Measurements from ENCODE around the gene HPRT1. TPM values are rescaled to one million over a fixed set of nuclear protein-coding genes. Genes with fewer than 3 reads are reported as not detected.

The HPRT1 gene
- total RNA-seq, 1 donor from 2014 or later: 14.5 TPM

- Histone ChIP-seq H3K36me3 (no peaks in the 10 kb centered on the region), H3K27ac (no peak overlapping the region), H3K27me3 (no peaks in the 10 kb centered on the region), H3K9me3 (no peaks in the 10 kb centered on the region), H3K4me3 (no peak overlapping the region), H3K4me1 (no peaks in the 10 kb centered on the region)
- TF ChIP-seq POLR2AphosphoS5 (IDR thresholded peaks at IDR 0.05; ENCODE audit: insufficient read depth in 1 of 2, low read depth in 1 of 2) (no peak), POLR2A (IDR thresholded peaks at IDR 0.05) (no peak)
- TF ChIP-seq, protein P1, sequence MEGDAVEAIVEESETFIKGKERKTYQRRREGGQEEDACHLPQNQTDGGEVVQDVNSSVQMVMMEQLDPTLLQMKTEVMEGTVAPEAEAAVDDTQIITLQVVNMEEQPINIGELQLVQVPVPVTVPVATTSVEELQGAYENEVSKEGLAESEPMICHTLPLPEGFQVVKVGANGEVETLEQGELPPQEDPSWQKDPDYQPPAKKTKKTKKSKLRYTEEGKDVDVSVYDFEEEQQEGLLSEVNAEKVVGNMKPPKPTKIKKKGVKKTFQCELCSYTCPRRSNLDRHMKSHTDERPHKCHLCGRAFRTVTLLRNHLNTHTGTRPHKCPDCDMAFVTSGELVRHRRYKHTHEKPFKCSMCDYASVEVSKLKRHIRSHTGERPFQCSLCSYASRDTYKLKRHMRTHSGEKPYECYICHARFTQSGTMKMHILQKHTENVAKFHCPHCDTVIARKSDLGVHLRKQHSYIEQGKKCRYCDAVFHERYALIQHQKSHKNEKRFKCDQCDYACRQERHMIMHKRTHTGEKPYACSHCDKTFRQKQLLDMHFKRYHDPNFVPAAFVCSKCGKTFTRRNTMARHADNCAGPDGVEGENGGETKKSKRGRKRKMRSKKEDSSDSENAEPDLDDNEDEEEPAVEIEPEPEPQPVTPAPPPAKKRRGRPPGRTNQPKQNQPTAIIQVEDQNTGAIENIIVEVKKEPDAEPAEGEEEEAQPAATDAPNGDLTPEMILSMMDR (IDR thresholded peaks at IDR 0.05): no peak
- intact Hi-C loops (cut with DNase I): no loop called here
- no peak for DNase-seq (ENCODE audit: extremely low spot score in 2 of 2)
Observed at GRCh38 chrX:134526399-134526798, 66.4 kb downstream of the HPRT1 start.

DNA sequence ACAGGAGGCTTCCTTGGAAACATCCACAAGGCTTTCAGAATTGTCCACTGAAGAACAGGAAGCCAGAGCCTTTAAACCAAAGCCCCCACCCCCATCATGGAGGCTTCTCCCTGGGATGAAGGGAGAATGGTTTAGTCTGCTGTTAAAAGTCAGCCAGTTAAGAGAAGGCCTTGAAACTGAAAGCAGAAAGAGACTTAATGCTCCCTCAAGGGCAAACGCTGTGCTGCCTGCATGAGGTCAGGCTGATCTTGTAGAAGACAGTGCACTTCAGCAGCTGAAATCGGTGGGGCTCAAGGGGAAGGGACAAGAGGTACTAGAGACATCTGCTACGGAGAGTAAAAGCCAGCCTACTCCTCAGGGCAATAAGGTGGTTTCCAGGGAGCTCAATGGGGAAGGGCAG lies 69.0 kb downstream of the HPRT1 start:
- TF ChIP-seq, protein P1 (IDR thresholded peaks at IDR 0.05): no peak
- TF ChIP-seq POLR2A (IDR thresholded peaks at IDR 0.05): no peak
- TF ChIP-seq POLR2AphosphoS5 (IDR thresholded peaks at IDR 0.05; ENCODE audit: insufficient read depth in 1 of 2, low read depth in 1 of 2): no peak
- intact Hi-C loops (cut with DNase I): no loop called here
- no peaks in the 10 kb centered on the region for H3K9me3 ChIP-seq
- no peaks in the 10 kb centered on the region for H3K36me3 ChIP-seq
- no peak overlapping the region for H3K27ac ChIP-seq
- no peaks in the 10 kb centered on the region for H3K4me1 ChIP-seq
- DNase-seq (ENCODE audit: extremely low spot score in 2 of 2): peak in 1 of 2 donors; percentile 79
- no peaks in the 10 kb centered on the region for H3K27me3 ChIP-seq
- no peak overlapping the region for H3K4me3 ChIP-seq

DNA sequence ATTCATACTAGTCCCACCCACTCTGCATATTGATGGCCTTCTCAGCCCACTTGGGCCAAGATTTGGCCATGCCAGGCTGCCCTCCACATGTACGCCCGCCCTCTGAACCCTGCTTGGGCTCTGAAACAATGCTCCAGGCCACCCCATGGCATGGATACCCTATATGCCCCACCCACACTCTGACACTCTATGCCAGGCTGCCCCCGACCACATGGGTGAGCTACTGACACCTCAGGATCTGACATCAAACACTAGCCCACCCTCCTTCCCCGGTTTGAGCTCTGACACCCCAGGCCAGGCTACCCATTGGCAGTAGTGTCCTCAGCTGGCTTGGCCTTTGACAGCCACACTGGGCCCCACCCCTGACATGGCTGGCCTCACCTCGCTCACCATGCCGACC lies 69.5 kb downstream of the HPRT1 start:
- no peak overlapping the region for H3K27ac ChIP-seq
- no peak overlapping the region for H3K4me3 ChIP-seq
- intact Hi-C loops (cut with DNase I): no loop called here
- H3K9me3 ChIP-seq: no peaks in the 10 kb centered on the region
- peak in 1 of 2 donors; percentile 75 for DNase-seq (ENCODE audit: extremely low spot score in 2 of 2)
- H3K27me3 ChIP-seq: no peaks in the 10 kb centered on the region
- TF ChIP-seq POLR2AphosphoS5 (IDR thresholded peaks at IDR 0.05; ENCODE audit: insufficient read depth in 1 of 2, low read depth in 1 of 2): no peak
- no peaks in the 10 kb centered on the region for H3K4me1 ChIP-seq
- H3K36me3 ChIP-seq: no peaks in the 10 kb centered on the region

GRCh38 chrX:134530845-134531244 lies 70.9 kb downstream of the HPRT1 start:
- Histone ChIP-seq H3K36me3 (no peaks in the 10 kb centered on the region), H3K4me3 (no peak overlapping the region), H3K9me3 (no peaks in the 10 kb centered on the region), H3K27me3 (no peaks in the 10 kb centered on the region), H3K27ac (no peak overlapping the region), H3K4me1 (no peaks in the 10 kb centered on the region)
- TF ChIP-seq, protein P1 (IDR thresholded peaks at IDR 0.05): no peak
- no peak for TF ChIP-seq POLR2AphosphoS5 (IDR thresholded peaks at IDR 0.05; ENCODE audit: insufficient read depth in 1 of 2, low read depth in 1 of 2)
- TF ChIP-seq POLR2A (IDR thresholded peaks at IDR 0.05): no peak
- DNase-seq (ENCODE audit: extremely low spot score in 2 of 2): peak in 1 of 2 donors; percentile 52
- intact Hi-C loops (cut with DNase I): no loop called here

GRCh38 chrX:134533352-134533751 lies 73.4 kb downstream of the HPRT1 start:
- DNase-seq (ENCODE audit: extremely low spot score in 2 of 2): no peak
- H3K4me1 ChIP-seq: no peaks in the 10 kb centered on the region
- H3K27ac ChIP-seq: no peak overlapping the region
- H3K27me3 ChIP-seq: no peaks in the 10 kb centered on the region
- H3K9me3 ChIP-seq: no peaks in the 10 kb centered on the region
- TF ChIP-seq POLR2A (IDR thresholded peaks at IDR 0.05) (no peak), POLR2AphosphoS5 (IDR thresholded peaks at IDR 0.05; ENCODE audit: insufficient read depth in 1 of 2, low read depth in 1 of 2) (no peak)
- TF ChIP-seq, protein P1 (IDR thresholded peaks at IDR 0.05): no peak
- no peak overlapping the region for H3K4me3 ChIP-seq
- no peaks in the 10 kb centered on the region for H3K36me3 ChIP-seq
- intact Hi-C loops (cut with DNase I): no loop called here

All from vagina (tissue), 2 donors.